ENCODE data around the gene MYOT.
"Not testable (repeated sequence)": the region's sequence is repeated elsewhere in the genome, so short reads cannot be mapped to it uniquely, and the experiment has no call there.

Gene MYOT

GRCh38 chr5:137867664-137868063, at the start of gene MYOT:
MYOT (plus strand) TSS chr5:137867860; CDS start chr5:137870652, 2,792 bp downstream.
- DNase-seq (ENCODE audit: low read depth in 2 of 2) = no peak

- no peak for DNase-seq (ENCODE audit: low read depth in 2 of 2)
Observed at GRCh38 chr5:137819766-137820165, 47.9 kb upstream of the MYOT start.

GRCh38 chr5:137822158-137822764, 45.4 kb upstream of the MYOT start:
- no peak for DNase-seq (ENCODE audit: low read depth in 2 of 2)

- no peak for DNase-seq (ENCODE audit: low read depth in 2 of 2)
Observed at GRCh38 chr5:137822984-137823383, 44.7 kb upstream of the MYOT start.

- no peak for DNase-seq (ENCODE audit: low read depth in 2 of 2)
Observed at GRCh38 chr5:137825165-137825564, 42.5 kb upstream of the MYOT start.

GRCh38 chr5:137826067-137826466, 41.6 kb upstream of the MYOT start:
- no peak for DNase-seq (ENCODE audit: low read depth in 2 of 2)

GRCh38 chr5:137828180-137828579, 39.5 kb upstream of the MYOT start:
- no peak for DNase-seq (ENCODE audit: low read depth in 2 of 2)

- no peak for DNase-seq (ENCODE audit: low read depth in 2 of 2)
Observed at GRCh38 chr5:137828664-137829063, 39.0 kb upstream of the MYOT start.

- DNase-seq (ENCODE audit: low read depth in 2 of 2) = no peak
Observed at GRCh38 chr5:137831105-137831504, 36.6 kb upstream of the MYOT start.

GRCh38 chr5:137831526-137831925, 36.1 kb upstream of the MYOT start:
- no peak for DNase-seq (ENCODE audit: low read depth in 2 of 2)

GRCh38 chr5:137832416-137832815, 35.2 kb upstream of the MYOT start:
- DNase-seq (ENCODE audit: low read depth in 2 of 2) = no peak

GRCh38 chr5:137833463-137833862, 34.2 kb upstream of the MYOT start:
- no peak for DNase-seq (ENCODE audit: low read depth in 2 of 2)

- DNase-seq (ENCODE audit: low read depth in 2 of 2) = no peak
Observed at GRCh38 chr5:137834498-137835049, 33.1 kb upstream of the MYOT start.

GRCh38 chr5:137836298-137836697, 31.4 kb upstream of the MYOT start:
- DNase-seq (ENCODE audit: low read depth in 2 of 2) = no peak

- DNase-seq (ENCODE audit: low read depth in 2 of 2) = no peak
Observed at GRCh38 chr5:137836997-137837396, 30.7 kb upstream of the MYOT start.

- no peak for DNase-seq (ENCODE audit: low read depth in 2 of 2)
Observed at GRCh38 chr5:137837491-137838394, 29.9 kb upstream of the MYOT start.

- DNase-seq (ENCODE audit: low read depth in 2 of 2) = no peak
Observed at GRCh38 chr5:137838976-137839375, 28.7 kb upstream of the MYOT start.

GRCh38 chr5:137842296-137842695, 25.4 kb upstream of the MYOT start:
- DNase-seq (ENCODE audit: low read depth in 2 of 2) = no peak

- no peak for DNase-seq (ENCODE audit: low read depth in 2 of 2)
Observed at GRCh38 chr5:137843676-137844299, 23.9 kb upstream of the MYOT start.

- no peak for DNase-seq (ENCODE audit: low read depth in 2 of 2)
Observed at GRCh38 chr5:137845472-137845871, 22.2 kb upstream of the MYOT start.

- no peak for DNase-seq (ENCODE audit: low read depth in 2 of 2)
Observed at GRCh38 chr5:137847687-137848086, 20.0 kb upstream of the MYOT start.

- DNase-seq (ENCODE audit: low read depth in 2 of 2) = not testable (repeated sequence)
Observed at GRCh38 chr5:137853165-137853564, 14.5 kb upstream of the MYOT start.
